Immature natural killer cell (primary cell): Measurements from ENCODE around the gene ZDHHC8. TPM values are rescaled to one million over a fixed set of nuclear protein-coding genes. Genes with fewer than 3 reads are reported as not detected.
A peak's percentile ranks its signal among the peaks of the same experiment; 100 is the strongest.
"Not testable (repeated sequence)": the region's sequence is repeated elsewhere in the genome, so short reads cannot be mapped to it uniquely, and the experiment has no call there.

Experiments
- DNase-seq, 3 donors: peaks; one replicate each; pipeline ENCODE4 v3.0.0; 2022; ENCODE audit warnings: mixed read lengths in 1 of 3
- H3K27ac Mint-ChIP-seq, 6 donors: one replicate each; pipeline ENCODE4 v1.8.0; 2020; ENCODE audit warnings: mixed read lengths in 6 of 6, mild to moderate bottlenecking in 5 of 6, inconsistent platforms in 4 of 6, moderate library complexity in 3 of 6
- H3K27me3 Mint-ChIP-seq, 3 donors: one replicate each; pipeline ENCODE4 v1.8.0; 2020 to 2021; ENCODE audit warnings: low read depth in 3 of 3, mild to moderate bottlenecking in 3 of 3, mixed read lengths in 3 of 3, moderate library complexity in 3 of 3, inconsistent platforms in 1 of 3
- H3K36me3 Mint-ChIP-seq, 3 donors: one replicate each; pipeline ENCODE4 v1.8.0; 2020; ENCODE audit warnings: mixed read lengths in 3 of 3, inconsistent platforms in 2 of 3, mild to moderate bottlenecking in 2 of 3
- H3K4me1 Mint-ChIP-seq, 2 donors: one replicate each; pipeline ENCODE4 v1.8.0; 2020; ENCODE audit warnings: inconsistent platforms in 2 of 2, mild to moderate bottlenecking in 2 of 2, mixed read lengths in 2 of 2, moderate library complexity in 1 of 2
- H3K4me3 Mint-ChIP-seq, 5 donors: one replicate each; pipeline ENCODE4 v1.8.0; 2020; ENCODE audit warnings: mild to moderate bottlenecking in 5 of 5, mixed read lengths in 5 of 5, inconsistent platforms in 3 of 5, moderate library complexity in 3 of 5
- H3K9me3 Mint-ChIP-seq, 6 donors: one replicate each; pipeline ENCODE4 v1.8.0; 2020; ENCODE audit warnings: mild to moderate bottlenecking in 6 of 6, mixed read lengths in 6 of 6, inconsistent platforms in 4 of 6, moderate library complexity in 3 of 6
- polyA plus RNA-seq, 3 donors: library from polyadenylated mRNA; unstranded; fragments of 300-500 nt; fragmentation: Illumina TruSeq; gene quantifications; one replicate each; pipeline ENCODE4 v1.2.3, GENCODE V29; 2021

ZDHHC8 gene
- polyA plus RNA-seq, 3 donors from 2014 or later: 0.54 to 3.7 (median 0.79) TPM

DNA sequence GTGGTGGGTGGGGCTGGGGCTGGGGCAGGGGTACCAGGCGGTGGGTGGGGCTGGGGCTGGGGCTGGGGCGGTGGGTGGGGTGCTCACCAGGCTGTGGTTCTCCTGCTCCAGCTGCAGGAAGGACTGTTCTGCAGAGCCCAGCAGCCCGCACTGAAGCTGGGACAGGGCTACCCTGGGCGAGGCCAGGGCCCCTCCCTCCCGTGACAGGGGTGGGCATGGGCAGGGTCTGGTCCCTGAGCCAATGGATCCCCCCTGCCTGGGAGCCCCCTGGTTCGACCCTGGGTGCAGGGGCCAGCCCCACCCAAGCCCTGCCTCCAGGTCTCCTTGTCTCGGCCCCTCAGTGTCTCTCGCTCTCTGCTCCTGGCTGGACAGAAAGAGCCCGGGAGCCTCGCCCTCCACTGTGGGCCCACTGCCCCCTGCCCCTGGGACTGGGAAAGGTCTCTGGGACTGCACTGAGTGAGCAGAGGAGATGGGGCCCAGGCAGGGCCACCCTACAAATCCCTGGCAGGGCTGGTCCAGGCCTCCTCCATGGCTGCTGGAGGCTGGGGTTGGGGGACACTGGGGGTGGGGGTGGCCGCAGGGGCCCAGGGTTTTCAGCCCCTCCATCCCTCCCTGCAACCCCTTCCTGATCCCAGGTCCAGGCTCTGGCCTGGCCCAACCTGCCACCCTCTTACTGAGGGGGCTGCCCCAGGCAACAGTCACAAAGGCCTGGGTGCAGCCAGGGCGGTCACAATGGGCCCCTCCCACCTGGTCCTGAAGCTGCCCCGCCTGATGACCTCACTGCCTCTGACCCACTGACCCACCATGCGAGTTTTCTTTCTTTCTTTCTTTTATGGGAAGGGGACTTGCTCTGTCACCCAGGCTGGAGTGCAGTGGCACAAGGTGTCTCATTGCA, 19.0 kb downstream of the ZDHHC8 start, which contains the start of gene CCDC188:
Gene CCDC188 (minus strand): TSS at position 675 of the 895 bp plus-strand sequence. CDS start 69 bp downstream, at position 606.
- Mint-ChIP-seq H3K36me3 (no peaks in the 10 kb centered on the region), H3K27me3 (peaks cover 0 to 2% (median 2%) of the 10 kb centered on the region in 3 donors), H3K4me3 (no peak within 1 kb of the TSS), H3K9me3 (no peaks in the 10 kb centered on the region), H3K4me1 (no peaks in the 10 kb centered on the region), H3K27ac (peak within 1 kb of the TSS in 1 of 6 donors; percentile 35)
- DNase-seq: no peak

DNA sequence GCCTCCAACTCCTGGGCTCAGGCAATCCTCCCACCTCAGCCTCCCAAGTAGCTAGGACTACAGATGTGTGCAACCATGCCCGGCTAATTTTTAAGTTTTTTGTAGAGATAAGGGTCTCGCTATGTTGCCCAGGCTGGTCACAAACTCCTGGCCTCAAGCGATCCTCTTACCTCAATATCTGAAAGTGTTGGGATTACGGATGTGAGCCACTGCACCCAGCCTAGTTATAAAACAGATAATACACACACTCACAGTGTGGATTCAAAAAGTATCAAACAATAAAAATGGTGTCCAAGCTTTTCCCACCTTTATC, 19.6 kb downstream of the ZDHHC8 start:
- Mint-ChIP-seq H3K4me1 (no peaks in the 10 kb centered on the region), H3K27ac (peak overlapping the region in 1 of 6 donors; percentile 35), H3K4me3 (no peak overlapping the region), H3K27me3 (peaks cover 2 to 3% (median 2%) of the 10 kb centered on the region in 3 donors), H3K36me3 (no peaks in the 10 kb centered on the region), H3K9me3 (no peaks in the 10 kb centered on the region)
- DNase-seq: no peak

DNA sequence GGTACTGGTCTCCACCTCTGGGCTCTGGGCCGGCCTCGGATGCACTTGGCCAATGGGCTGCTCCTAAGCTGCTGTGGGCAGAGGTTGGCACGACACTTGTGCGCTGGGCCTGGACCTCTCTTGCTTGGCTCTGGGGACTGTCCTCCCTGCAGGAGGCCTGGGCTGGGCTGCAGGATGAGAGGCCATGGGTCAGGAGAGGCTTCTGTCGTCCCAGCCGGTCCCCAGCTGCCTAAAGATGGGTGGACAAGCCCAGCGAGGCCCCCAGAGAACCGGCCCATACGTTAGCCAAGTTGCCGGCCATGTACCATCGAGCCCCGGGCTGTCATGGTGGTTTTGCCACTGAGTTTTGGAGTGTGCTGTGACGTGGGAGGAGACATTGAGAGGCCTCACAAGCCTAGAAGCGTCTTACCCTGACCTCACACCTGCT, 20.9 kb downstream of the ZDHHC8 start:
- Mint-ChIP-seq H3K9me3 (no peaks in the 10 kb centered on the region), H3K36me3 (no peaks in the 10 kb centered on the region), H3K4me1 (peaks cover 0 to 2% of the 10 kb centered on the region in 2 donors), H3K27me3 (peaks cover 4 to 7% (median 5%) of the 10 kb centered on the region in 3 donors), H3K27ac (no peak overlapping the region), H3K4me3 (no peak overlapping the region)
- no peak for DNase-seq

DNA sequence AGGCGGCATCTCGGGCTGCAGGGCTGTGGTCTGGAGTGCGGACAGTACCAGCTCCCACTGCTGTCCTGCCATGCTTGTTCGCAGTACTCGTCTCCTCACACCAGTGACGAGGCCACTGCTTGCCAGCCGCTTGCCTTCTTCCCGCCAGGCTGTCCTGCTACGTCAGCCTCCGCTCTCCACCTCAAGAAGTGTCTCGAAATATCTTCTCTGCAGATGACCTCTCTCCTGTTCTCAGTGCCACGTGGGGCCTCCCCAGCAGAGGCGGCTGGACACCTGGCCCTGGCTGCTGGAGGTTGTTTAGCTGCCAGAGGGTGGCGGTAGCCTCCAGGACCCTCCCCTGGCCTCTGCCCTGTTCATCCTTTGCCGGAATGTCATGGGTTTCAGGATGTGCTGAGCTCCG, 22.3 kb downstream of the ZDHHC8 start:
- H3K36me3 Mint-ChIP-seq: no peaks in the 10 kb centered on the region
- H3K27ac Mint-ChIP-seq: no peak overlapping the region
- no peak for DNase-seq
- peaks cover 4 to 8% (median 5%) of the 10 kb centered on the region in 3 donors for H3K27me3 Mint-ChIP-seq
- no peak overlapping the region for H3K4me3 Mint-ChIP-seq
- H3K4me1 Mint-ChIP-seq: peaks cover 0 to 2% of the 10 kb centered on the region in 2 donors
- H3K9me3 Mint-ChIP-seq: no peaks in the 10 kb centered on the region

DNA sequence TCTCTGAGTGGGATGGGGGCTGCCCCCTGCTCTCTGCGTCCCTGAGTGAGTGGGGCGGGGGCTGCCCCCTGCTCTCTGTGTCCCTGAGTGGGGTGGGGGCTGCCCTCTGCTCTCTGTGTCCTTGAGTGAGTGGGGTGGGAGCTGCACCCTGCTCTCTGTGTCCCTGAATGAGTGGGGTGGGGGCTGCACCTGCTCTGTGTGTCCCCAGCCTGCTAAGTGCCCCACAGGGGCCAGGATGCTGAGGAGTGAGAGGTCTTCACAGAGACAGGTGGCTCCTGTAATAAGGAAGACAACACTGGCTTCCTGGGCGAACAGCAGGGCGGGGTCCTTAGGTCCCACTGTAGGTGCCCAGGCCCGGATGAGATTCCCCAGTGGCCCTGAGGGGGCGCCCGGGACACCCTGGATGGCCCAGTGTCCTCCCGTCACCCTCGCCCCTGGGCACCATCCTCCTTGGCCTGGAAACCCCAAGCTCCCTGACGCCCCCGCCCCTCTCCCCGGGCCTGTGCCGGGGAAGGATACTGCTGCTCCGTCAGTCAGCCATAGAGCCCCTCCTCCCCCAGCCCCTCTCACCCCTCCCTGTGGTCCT, 23.1 kb downstream of the ZDHHC8 start:
- Mint-ChIP-seq H3K27ac (peak overlapping the region in 1 of 6 donors; percentile 50), H3K9me3 (no peaks in the 10 kb centered on the region), H3K36me3 (no peaks in the 10 kb centered on the region)

DNA sequence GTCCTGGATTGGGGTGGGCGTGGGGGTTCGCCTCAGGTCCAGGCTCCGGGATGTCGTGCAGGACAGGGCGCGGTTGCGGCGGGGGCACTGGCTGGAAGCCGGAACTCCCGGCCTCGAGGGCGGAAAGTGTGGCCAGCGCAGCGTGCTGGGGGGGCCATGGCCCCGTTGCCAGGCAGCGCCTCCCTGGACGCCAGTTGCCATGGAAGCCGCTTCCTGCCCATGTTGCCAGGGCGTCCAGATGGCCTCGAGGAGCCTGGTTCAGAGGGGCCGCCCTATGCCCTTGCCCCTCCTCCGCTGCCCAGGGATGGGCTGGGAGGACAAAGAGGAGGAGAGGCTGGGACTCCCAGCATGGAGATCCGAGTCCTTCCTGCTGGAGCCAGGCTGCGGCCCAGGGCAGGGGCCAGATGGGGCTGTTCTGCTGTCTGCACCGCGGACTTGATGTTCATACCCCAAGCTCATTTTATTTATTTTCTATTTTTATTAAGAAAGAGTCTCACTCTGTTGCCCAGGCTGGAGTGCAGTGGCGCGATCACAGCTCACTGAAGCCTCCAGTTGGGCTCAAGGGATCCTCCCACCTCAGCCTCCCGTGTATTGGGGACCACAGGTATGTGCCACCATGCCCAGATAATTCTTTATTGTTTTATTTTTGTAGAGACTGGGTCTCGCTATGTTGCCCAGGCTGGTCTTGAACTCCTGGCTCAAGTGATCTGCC, 23.9 kb downstream of the ZDHHC8 start:
- H3K4me1 Mint-ChIP-seq: peaks cover 0 to 2% of the 10 kb centered on the region in 2 donors
- peak; percentile 16 to 28 (median 17) for DNase-seq
- no peak overlapping the region for H3K4me3 Mint-ChIP-seq
- H3K9me3 Mint-ChIP-seq: no peaks in the 10 kb centered on the region
- peaks cover 5 to 10% (median 6%) of the 10 kb centered on the region in 3 donors for H3K27me3 Mint-ChIP-seq
- no peak overlapping the region for H3K27ac Mint-ChIP-seq
- no peaks in the 10 kb centered on the region for H3K36me3 Mint-ChIP-seq

More for the DNA sequence above, 23.1 kb downstream of the ZDHHC8 start:
- Mint-ChIP-seq H3K4me1 (peaks cover 0 to 2% of the 10 kb centered on the region in 2 donors), H3K4me3 (no peak overlapping the region), H3K27me3 (peaks cover 4 to 8% (median 5%) of the 10 kb centered on the region in 3 donors)
- DNase-seq: no peak

DNA sequence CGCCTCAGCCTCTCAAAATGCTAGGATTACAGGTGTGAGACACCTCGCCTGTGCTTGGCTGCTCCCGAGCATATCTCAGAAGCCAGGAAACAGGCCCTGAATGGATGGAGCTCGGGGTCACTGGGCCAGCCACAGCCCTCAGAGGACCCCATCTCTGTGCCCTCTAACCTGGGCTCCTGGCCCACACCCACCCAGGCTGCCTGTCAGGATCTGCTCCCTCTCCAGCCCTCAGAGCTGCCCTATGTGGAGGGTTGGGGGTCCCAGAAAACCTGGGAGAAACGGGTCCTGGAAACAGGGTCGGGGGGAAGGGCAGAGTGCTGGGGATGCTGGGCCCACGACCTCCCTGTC, 24.4 kb downstream of the ZDHHC8 start:
- Mint-ChIP-seq H3K4me1 (peaks cover 0 to 2% of the 10 kb centered on the region in 2 donors), H3K36me3 (no peaks in the 10 kb centered on the region), H3K27me3 (peaks cover 5 to 10% (median 6%) of the 10 kb centered on the region in 3 donors), H3K9me3 (no peaks in the 10 kb centered on the region), H3K4me3 (no peak overlapping the region), H3K27ac (no peak overlapping the region)
- DNase-seq: no peak

DNA sequence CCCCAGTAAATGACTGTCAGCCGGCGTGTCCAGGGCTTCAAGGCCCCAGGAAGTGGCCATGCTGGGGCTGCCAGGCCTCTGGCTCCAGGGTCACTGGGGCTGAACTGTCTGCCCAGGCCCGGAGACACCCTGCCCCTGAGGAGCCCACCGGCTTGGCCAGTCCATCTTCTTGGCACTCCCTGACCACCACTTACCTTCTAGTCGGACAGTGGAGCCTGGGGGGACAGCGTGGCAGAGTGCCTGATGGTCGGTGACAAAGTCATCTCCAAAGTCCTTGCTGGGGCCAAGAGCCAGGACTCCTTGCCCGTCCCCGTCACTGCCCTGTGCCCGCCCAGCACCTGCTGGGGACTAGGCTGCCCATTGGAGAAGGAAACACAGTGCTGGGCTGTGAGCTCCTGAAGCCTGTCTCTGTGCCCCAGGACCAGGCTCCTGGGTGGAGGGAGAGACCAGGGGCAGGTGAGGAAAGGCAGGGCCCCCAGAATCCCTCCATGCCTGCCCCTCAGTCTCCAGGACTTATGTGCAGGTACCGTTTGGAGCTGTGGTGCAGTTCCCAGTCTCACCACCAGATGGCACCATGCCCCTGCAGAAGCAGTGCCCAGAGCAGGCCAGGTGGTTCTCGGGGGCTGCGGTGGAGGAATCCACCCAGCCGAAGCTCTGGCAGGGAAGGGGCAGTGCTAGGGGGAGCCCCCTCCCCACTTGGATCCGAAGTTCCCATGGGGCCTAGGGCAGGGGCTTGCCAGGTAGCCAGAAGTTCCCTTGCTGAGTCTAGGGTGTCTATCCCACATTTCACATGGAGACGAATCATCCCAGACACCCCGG, 25.2 kb downstream of the ZDHHC8 start:
- Mint-ChIP-seq H3K4me1 (peaks cover 0 to 2% of the 10 kb centered on the region in 2 donors), H3K27me3 (peaks cover 5 to 10% (median 6%) of the 10 kb centered on the region in 3 donors), H3K9me3 (no peaks in the 10 kb centered on the region), H3K4me3 (no peak overlapping the region), H3K36me3 (no peaks in the 10 kb centered on the region), H3K27ac (no peak overlapping the region)
- DNase-seq: peak; percentile 80 to 81 (median 81)

DNA sequence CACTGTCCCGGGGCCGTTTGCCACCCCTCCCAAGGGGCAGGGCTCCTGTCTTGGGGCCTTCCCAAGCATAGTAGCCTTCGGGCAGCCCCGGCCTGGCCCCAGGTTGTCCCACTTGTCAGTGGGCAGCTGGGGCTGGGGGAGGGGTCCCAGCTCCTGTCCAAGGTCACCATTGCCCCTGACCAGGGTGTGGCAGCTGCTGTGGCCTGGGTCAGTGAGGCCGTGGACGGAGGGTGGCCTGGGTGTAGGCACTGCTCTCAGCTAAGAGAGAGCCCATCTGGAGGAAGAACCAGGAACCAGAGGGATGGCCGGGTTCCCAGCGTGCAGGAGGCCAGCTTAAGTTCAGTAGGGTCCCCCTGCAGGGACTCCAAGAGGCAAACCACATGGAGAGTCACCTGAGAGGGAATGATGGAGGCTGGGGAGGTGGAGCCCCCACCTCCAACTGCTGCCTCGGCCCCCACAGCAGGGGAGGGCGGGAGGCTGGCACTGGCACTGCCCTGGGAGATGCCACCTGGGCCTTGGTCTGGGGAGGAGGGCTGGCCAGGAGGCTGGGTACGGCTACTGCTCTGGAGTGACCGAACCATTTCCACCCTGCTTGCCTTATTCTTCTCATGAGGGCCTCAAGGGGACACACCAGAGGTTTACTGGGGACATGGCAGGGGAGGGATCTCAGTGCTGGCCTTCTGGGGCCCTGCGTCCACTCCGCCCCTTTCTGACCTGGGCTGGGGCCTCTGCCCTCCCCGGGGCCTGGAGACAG, 26.0 kb downstream of the ZDHHC8 start:
- H3K9me3 Mint-ChIP-seq: no peaks in the 10 kb centered on the region
- H3K27ac Mint-ChIP-seq: no peak overlapping the region
- DNase-seq: no peak
- no peaks in the 10 kb centered on the region for H3K36me3 Mint-ChIP-seq
- peaks cover 5 to 10% (median 6%) of the 10 kb centered on the region in 3 donors for H3K27me3 Mint-ChIP-seq
- H3K4me3 Mint-ChIP-seq: no peak overlapping the region
- H3K4me1 Mint-ChIP-seq: peaks cover 0 to 2% of the 10 kb centered on the region in 2 donors

DNA sequence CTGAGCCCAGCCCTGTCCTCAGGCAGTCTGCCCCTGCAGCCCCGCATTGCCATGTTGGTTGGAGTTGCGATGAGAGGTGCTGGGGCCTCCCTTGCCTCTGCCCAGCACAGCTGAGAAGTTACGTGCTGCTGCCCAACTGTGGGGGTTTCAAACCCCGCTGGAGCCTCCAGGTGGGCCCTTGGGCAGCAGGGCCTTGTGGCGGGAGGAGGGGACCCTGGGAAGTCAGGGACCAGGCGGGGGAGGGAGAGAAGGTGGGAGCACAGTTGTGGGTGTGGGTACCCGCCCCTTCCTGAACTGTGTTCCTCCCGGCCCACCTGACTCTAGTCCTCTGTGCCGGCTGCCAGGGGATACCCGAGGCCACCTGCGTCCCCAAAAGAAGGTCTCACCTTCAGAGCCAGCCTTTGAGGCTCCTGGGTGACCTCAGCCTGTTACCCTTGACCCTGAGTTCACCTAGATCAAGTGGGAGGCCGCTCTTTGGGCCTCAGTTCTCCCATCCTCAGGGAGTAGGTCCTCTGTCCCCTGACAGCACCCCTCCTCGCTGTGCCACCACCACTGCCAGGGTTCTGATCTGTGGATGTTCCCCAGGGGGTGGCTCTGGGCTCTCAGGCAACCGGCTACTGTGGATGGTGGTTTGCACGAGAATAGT, 26.9 kb downstream of the ZDHHC8 start:
- H3K4me3 Mint-ChIP-seq: no peak overlapping the region
- no peak for DNase-seq
- no peaks in the 10 kb centered on the region for H3K9me3 Mint-ChIP-seq
- H3K27ac Mint-ChIP-seq: no peak overlapping the region
- no peaks in the 10 kb centered on the region for H3K36me3 Mint-ChIP-seq
- peaks cover 0 to 2% of the 10 kb centered on the region in 2 donors for H3K4me1 Mint-ChIP-seq
- H3K27me3 Mint-ChIP-seq: peaks cover 5 to 10% (median 6%) of the 10 kb centered on the region in 3 donors

DNA sequence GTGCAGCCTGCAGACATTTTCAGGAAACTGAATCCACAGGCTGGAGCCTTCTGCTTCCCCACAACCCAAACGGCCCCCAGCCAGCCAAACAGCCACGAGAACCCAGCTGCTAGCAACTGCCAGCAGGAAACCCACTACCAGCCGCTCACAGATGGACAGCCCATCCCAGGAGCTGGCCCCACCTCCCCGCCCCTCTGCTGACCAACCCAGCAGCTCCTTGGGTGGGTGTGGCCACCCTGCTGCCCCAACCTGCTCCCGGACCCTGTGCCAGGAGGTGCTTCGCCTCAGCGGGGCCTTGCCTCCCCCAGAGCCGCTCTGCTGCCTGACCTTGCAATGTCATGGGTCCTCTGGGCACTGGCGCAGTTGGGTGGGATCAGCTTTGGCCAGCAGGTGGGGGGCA, 27.5 kb downstream of the ZDHHC8 start:
- no peak for DNase-seq
- Mint-ChIP-seq H3K9me3 (no peaks in the 10 kb centered on the region), H3K4me3 (no peak overlapping the region), H3K4me1 (peaks cover 0 to 2% of the 10 kb centered on the region in 2 donors), H3K27ac (no peak overlapping the region), H3K36me3 (no peaks in the 10 kb centered on the region), H3K27me3 (peaks cover 4 to 12% (median 6%) of the 10 kb centered on the region in 3 donors)

DNA sequence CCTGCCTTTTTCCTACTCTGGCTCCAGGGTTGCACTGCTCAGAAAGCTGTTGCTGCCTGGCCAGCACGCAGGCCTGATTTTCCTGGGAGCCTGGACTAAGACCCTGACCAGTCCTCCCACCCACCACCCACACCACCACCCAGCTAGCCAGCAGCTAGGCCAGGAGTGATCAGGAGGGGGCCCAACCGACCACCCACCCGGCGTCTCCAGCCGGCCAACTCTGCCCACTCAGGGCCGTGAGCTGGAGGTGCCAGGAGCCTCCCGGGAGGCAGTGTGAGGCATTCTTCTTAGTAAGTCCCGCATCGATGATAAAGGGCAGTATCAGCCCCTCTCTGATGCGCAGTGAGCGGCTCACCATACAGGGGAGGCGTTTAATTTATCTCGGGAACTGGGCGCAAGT, 27.9 kb downstream of the ZDHHC8 start:
- not testable (repeated sequence) for H3K4me3 Mint-ChIP-seq, H3K36me3 Mint-ChIP-seq, H3K9me3 Mint-ChIP-seq, H3K27ac Mint-ChIP-seq, DNase-seq, H3K4me1 Mint-ChIP-seq
- peaks cover 7 to 17% (median 10%) of the 10 kb centered on the region in 3 donors for H3K27me3 Mint-ChIP-seq
